Gastrocnemius medialis (tissue), 4 donors: ENCODE results near the gene MGA. TPM values are rescaled to one million over a fixed set of nuclear protein-coding genes. Genes with fewer than 3 reads are reported as not detected.

Source experiments
- ATAC-seq, 2 donors: fragments of 150-250 bp; one replicate each; pipeline ENCODE4 v1.9.1; 2016
- DNase-seq, 2 donors: peaks; one replicate each; pipeline ENCODE4 v3.0.0-alpha.2; 2019
- H3K27ac ChIP-seq, 4 donors: fragments of 200-600 bp; sonication (generic); 1 replicate in 1 of 4; 2 replicates in 3 of 4; pipeline ENCODE4 v1.5.1; 2016 to 2018; ENCODE audit warnings: mild to moderate bottlenecking in 2 of 4, moderate library complexity in 1 of 4
- H3K27me3 ChIP-seq, 3 donors: fragments of 200-600 bp; sonication (generic) in 2 of 3; 1 replicate in 1 of 3; 2 replicates in 2 of 3; pipeline versions ENCODE4 v1.5.1 to v1.6.0; 2016 to 2019; ENCODE audit warnings: mild to moderate bottlenecking in 1 of 3, moderate library complexity in 1 of 3
- H3K36me3 ChIP-seq, 2 donors: fragments of 200-600 bp; sonication (generic) in 1 of 2; one replicate each; pipeline ENCODE4 v1.5.1; 2017 to 2018
- H3K4me1 ChIP-seq, 2 donors: fragments of 200-600 bp; sonication (generic) in 1 of 2; one replicate each; pipeline ENCODE4 v1.5.1; 2016 to 2017; ENCODE audit warnings: mild to moderate bottlenecking in 2 of 2
- H3K4me3 ChIP-seq, 4 donors: fragments of 200-600 bp; sonication (generic) in 3 of 4; 1 replicate in 1 of 4; 2 replicates in 3 of 4; pipeline ENCODE4 v1.5.1; 2016 to 2019; ENCODE audit warnings: mild to moderate bottlenecking in 2 of 4
- H3K9me3 ChIP-seq, 3 donors: fragments of 200-600 bp; sonication (generic) in 2 of 3; 1 replicate in 1 of 3; 2 replicates in 2 of 3; pipeline ENCODE4 v1.5.1; 2016 to 2019
- CTCF ChIP-seq, 5 experiments: fragments of 450-650 bp in 3 of 5; fragments of 200-600 bp in 2 of 5; sonication (generic) in 2 of 5; IDR thresholded peaks in 4 of 5; conservative IDR thresholded peaks in 1 of 5; 1 replicate in 4 of 5; 2 replicates in 1 of 5; pipeline ENCODE4 v1.5.1; 2016 to 2019; ENCODE audit warnings: antibody characterized with exemption in 5 of 5, mild to moderate bottlenecking in 3 of 5, moderate library complexity in 3 of 5
- POLR2A ChIP-seq, 2 donors: fragments of 450-650 bp; IDR thresholded peaks; one replicate each; pipeline ENCODE4 v1.6.1; 2017; ENCODE audit warnings: antibody characterized with exemption in 2 of 2, mild to moderate bottlenecking in 2 of 2, moderate library complexity in 2 of 2
- in situ Hi-C, 4 donors: fragments of 200-750 bp; cut with MboI; loops; one replicate each; pipeline versions ENCODE4 v1.15.0 to v1.8.0; 2017; ENCODE audit warnings: low sequenced_read_pairs in 4 of 4
- intact Hi-C: fragments of 100-400 bp; cut with DNase I; formaldehyde crosslinking; loops from one replicate; pipeline ENCODE4 v1.15.1; 2023; ENCODE audit warnings: low total_unique reads
- total RNA-seq, 4 donors: library from RNA; depleted of rRNA; stranded (reverse); fragments of >200 nt; gene quantifications; one replicate each; pipeline versions ENCODE4 v1.1.0 to v1.2.3, GENCODE V29; 2016

MGA gene
- total RNA-seq, 4 donors from 2014 or later = 17.0 to 27.8 (median 23.6) TPM

GRCh38 chr15:41801185-41801584, 141.0 kb downstream of the MGA start:
- in situ Hi-C loops (loop anchor here in 1 of 4 donors (25.0 kb wide), 1 partner anchor 189 kb away; no protein-coding TSS in a partner anchor), intact Hi-C loops (no loop called here)
- H3K27me3 ChIP-seq = no peaks in the 10 kb centered on the region
- no peak overlapping the region for H3K4me3 ChIP-seq
- peaks cover 0 to 14% of the 10 kb centered on the region in 2 donors for H3K36me3 ChIP-seq
- H3K4me1 ChIP-seq = peaks cover 9 to 14% of the 10 kb centered on the region in 2 donors
- no peak for DNase-seq
- H3K27ac ChIP-seq = no peak overlapping the region
- no peak for TF ChIP-seq CTCF (IDR thresholded peaks at IDR 0.05 in 4 of 5, conservative IDR thresholded peaks at IDR 0.05 in 1 of 5)
- no peak for TF ChIP-seq POLR2A (IDR thresholded peaks at IDR 0.05)
- no peaks in the 10 kb centered on the region for H3K9me3 ChIP-seq
- ATAC-seq = no peak

DNA sequence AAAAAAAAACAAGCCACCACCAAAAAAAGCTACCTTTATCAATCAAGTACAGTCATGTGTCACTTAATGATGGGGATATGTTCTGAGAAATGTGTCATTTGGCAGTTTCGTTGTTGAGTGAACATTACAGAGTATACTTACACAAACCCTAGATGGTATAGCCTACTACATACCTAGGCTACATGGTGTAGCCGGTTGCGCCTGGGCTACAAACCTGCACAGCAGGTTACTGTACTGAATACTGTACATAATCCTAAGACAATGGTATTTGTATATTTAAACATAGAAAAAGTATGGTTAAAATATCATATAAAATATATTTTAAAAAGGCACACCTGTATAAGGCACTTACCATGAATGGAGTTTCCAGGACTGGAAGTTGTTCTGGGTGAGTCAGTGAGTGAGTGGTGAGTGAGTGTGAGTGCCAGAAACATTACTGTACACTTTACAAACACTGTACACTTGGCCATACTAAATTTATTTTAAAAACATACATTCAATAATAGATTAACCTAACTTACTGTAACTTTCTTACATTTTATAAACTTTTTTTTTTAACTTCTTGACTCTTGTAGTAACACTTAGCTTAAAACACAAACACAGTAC, 141.7 kb downstream of the MGA start:
- no peak overlapping the region for H3K4me3 ChIP-seq
- in situ Hi-C loops = loop anchor here in 1 of 4 donors (25.0 kb wide), 1 partner anchor 190 kb away; no protein-coding TSS in a partner anchor

GRCh38 chr15:41804361-41804760, 144.2 kb downstream of the MGA start:
- H3K27me3 ChIP-seq = no peaks in the 10 kb centered on the region
- no peak overlapping the region for H3K27ac ChIP-seq
- H3K9me3 ChIP-seq = no peaks in the 10 kb centered on the region
- H3K4me1 ChIP-seq = peaks cover 3 to 7% of the 10 kb centered on the region in 2 donors
- in situ Hi-C loops = loop anchor here in 1 of 4 donors (25.0 kb wide), 1 partner anchor 192 kb away; no protein-coding TSS in a partner anchor
- intact Hi-C loops = no loop called here
- no peak overlapping the region for H3K4me3 ChIP-seq
- no peak for DNase-seq
- TF ChIP-seq CTCF (IDR thresholded peaks at IDR 0.05 in 4 of 5, conservative IDR thresholded peaks at IDR 0.05 in 1 of 5) = no peak
- no peak for TF ChIP-seq POLR2A (IDR thresholded peaks at IDR 0.05)
- no peak for ATAC-seq
- peaks cover 0 to 14% of the 10 kb centered on the region in 2 donors for H3K36me3 ChIP-seq

More for the DNA sequence above, 141.7 kb downstream of the MGA start:
- H3K27ac ChIP-seq = no peak overlapping the region
- ATAC-seq = no peak
- DNase-seq = no peak
- H3K4me1 ChIP-seq = peaks cover 3 to 9% of the 10 kb centered on the region in 2 donors
- no peaks in the 10 kb centered on the region for H3K27me3 ChIP-seq
- peaks cover 0 to 14% of the 10 kb centered on the region in 2 donors for H3K36me3 ChIP-seq
- TF ChIP-seq POLR2A (IDR thresholded peaks at IDR 0.05) (no peak), CTCF (IDR thresholded peaks at IDR 0.05 in 4 of 5, conservative IDR thresholded peaks at IDR 0.05 in 1 of 5) (no peak)
- intact Hi-C loops = no loop called here
- no peaks in the 10 kb centered on the region for H3K9me3 ChIP-seq

GRCh38 chr15:41804916-41805666, 144.9 kb downstream of the MGA start:
- intact Hi-C loops = no loop called here
- Histone ChIP-seq H3K4me1 (peaks cover 3 to 7% of the 10 kb centered on the region in 2 donors), H3K36me3 (peaks cover 0 to 10% of the 10 kb centered on the region in 2 donors), H3K4me3 (no peak overlapping the region), H3K27ac (no peak overlapping the region), H3K9me3 (no peaks in the 10 kb centered on the region), H3K27me3 (no peaks in the 10 kb centered on the region)
- TF ChIP-seq POLR2A (IDR thresholded peaks at IDR 0.05) (no peak), CTCF (IDR thresholded peaks at IDR 0.05 in 4 of 5, conservative IDR thresholded peaks at IDR 0.05 in 1 of 5) (no peak)
- no peak for DNase-seq
- in situ Hi-C loops = loop anchor here in 1 of 4 donors (25.0 kb wide), 1 partner anchor 193 kb away; no protein-coding TSS in a partner anchor
- no peak for ATAC-seq
